HG03571 (cell line): ENCODE measurements around the gene PDE5A.
"Not testable (repeated sequence)": the region's sequence is repeated elsewhere in the genome, so short reads cannot be mapped to it uniquely, and the experiment has no call there.

Experiments
- ATAC-seq: cut with Tn5 transposase; IDR thresholded peaks from one replicate; pipeline ENCODE4 v1.9.1; 2021; ENCODE audit not compliant: unreplicated experiment

Gene PDE5A

DNA sequence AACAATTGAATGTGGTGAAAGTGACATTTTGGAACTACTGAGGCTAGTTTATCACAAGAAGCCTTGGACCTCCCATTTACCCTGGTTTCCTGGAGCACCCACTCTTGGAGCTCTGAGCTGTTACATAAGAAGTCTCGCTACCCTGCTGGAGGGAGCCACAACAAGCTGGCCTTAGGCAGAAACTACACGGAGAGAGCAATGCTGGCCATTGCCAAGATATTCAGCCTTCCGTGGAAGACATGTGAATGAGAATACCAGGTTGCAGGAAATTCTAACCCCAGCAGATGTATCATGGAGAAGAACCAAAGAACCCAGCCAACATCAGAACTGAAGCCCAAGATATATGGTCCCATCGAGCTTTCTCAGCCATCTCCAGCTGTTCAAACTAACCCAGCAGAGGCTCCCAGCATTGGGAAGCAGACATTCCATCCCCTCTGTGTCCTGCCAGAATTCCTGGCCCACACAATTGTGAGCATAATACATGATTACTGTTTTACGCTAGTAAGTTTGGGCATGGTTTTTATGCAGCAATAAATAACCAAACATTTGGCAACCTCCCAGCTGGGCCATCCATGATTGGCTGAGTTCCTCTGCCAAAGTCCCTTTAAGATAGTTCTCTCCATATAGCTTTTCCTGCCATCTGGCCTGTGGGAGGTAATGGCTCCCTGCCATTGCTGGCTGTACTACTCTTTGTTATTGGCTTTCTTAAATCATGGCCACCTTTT lies 17.9 kb upstream of the PDE5A start:
- ATAC-seq = no peak

DNA sequence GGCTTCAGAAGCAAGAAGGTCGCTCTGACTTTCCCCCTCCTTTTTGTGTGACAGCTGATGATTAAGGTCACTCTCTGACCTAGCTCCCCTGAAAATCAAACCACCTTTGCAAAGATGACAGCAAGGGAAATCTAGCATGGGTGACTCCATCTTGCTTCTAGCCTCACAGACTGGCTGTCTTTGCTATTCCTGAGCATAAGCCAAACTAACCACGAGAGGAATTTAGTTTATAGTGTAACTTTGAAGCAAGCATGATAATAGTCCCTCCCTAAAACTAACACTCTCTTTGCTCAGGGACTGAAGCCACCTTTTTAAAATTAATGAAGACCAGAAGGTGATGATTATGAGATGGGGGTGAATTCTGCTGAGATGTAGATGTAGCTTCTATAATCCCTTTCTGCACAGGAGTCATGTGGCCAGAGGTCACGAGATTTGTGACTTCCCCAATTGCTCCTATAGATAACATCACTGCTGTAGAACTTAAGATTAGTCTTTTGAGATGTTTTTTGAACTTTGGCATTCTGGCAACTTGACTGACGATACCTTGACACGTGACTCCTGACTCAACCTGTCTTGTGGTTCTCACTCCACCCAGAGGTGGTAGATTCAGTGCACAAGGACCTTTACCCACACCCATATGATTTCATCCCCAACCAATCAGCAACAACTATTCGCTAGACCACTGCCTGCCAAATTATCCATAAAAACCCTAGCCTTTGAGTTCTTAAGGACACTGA lies 14.9 kb upstream of the PDE5A start:
- no peak for ATAC-seq

GRCh38 chr4:119641765-119642164 lies 13.2 kb upstream of the PDE5A start:
- ATAC-seq = no peak

- no peak for ATAC-seq
Observed at GRCh38 chr4:119638359-119638758, 9.8 kb upstream of the PDE5A start.

DNA sequence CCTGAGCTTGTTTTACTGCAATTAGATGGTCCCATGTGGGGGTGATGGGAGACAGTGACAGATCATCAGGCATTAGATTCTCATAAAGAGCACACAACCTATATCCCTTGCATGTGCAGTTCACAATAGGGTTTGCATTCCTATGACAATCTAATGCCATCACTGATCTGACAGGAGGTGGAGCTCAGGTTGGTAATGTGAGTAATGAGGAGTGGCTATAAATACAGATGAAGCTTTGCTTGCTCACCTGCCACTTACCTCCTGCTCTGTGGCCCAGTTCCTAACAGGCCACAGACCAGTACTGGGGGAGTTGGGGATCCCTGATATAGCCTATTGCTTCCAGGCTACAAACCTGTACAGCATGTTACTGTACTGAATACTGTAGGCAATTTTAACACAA lies 8.2 kb upstream of the PDE5A start:
- ATAC-seq = not testable (repeated sequence)

- ATAC-seq = no peak
Observed at GRCh38 chr4:119632216-119632615, 3.6 kb upstream of the PDE5A start.

DNA sequence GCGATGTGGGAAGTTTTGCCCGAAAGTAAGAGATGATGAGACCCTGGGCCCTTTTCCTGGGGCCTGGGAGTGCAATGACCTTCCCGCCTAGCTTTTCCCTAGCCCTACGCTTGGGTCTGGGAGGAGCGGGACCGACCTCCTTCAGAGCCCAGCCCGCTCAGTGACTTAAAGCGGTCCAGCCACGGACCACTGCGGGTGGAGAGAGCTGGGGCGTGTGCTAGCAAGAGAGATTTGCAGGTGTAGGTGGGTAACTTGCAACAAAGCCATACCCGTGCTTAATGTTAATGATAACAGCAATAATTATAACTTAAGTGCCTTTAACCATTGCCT lies 503 bp upstream of the PDE5A start:
- ATAC-seq = peak; percentile 23

DNA sequence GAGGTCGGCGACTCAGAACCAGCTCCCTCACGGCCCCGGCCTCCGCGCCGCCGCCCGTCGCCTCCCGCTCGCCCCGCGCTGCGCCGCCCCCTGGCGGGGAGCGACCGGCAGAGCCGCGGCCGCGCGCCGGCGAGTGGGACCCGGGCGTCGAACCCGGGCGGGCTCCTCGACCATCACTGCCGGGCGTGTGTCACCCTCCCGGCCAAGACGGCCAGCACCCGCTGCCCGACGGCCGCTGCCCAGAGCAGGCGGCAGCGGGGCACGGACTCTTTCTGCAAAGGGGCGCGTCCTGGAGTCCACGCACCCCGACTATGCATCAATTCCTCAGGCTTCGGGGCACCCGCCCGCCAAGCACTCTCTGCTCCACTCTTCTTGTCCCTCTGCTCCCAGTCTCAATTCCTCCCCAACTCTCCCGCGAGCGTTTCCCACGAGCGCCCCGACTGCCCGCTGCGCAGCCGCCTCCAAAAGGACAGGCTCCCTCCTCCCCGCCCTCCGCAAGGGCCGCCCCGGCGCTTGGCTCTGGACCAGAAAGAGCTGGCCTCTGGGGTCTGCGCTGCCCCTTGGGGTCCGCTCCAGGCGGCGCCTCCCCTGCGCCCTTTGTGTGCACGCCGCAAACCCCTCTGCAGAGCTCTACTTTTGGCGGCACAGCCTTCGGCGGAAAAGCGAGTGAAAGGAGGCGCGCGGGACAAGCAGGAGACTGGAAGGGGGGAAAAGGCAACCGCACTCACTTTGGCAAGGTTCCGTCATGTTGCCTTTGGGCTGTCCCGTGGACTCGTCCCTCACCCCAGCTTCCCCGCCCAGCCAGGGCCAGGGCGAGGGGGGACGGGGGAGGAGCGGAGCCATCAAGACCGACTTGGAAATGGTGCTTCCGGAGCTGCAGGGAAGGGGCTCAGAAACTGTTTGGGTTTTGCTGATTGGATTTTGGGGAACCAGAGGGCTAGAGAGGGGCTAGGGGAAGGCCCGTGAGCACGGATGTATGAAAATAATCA lies 1.0 kb downstream of the PDE5A start:
- ATAC-seq = peak; percentile 57

DNA sequence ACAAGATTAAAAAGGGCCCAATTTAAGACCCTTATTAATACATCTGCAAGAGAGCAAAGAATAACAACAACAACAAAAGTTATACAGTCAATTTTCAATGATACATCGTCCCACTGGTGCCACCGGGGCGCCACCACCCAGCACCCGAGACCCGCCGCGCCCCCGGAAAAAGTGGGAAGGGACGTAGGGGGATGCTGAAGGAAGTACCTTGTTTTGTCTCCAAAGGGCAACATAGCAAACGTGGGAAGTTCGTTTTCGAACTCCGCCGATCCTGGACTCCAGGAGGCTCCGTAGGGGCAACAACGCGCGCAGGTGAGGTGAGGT lies 1.7 kb downstream of the PDE5A start:
- ATAC-seq = no peak

DNA sequence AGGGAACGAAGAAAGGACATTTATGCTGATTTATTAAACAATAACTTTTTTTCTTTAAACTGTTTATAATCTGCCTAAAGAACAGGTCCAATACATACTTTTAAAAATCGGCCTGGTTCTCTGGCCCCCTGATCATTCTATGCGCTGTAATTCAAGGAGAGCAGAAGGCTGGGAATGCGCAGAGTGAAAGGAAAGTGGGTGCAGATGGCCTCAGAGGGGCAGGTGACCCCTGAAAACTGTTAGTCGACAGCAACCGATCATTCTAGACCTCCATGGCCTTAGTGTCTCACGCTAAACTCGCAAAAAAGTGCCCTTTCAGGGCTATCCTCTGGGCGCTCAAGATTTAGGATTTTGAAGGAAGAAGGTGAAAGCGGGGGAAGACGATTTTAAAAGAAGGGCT lies 2.2 kb downstream of the PDE5A start:
- ATAC-seq = no peak

DNA sequence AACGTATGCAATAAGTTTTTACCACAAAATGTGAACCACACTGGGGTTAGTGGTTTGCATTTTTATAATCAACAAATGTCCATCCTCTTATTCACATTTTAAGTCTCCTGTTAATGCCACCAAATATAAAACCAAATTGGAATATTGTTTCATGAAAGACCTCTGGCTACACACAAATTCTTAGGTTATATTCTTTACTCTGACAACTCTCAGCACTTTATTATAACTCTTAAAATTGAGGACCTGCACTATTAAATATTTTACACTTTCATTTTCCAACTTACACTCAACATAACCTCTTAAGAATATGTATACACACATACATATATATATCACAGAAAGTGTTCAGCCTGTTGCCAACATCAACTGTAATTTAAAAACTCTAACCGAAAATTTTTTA lies 2.8 kb downstream of the PDE5A start:
- ATAC-seq = no peak

DNA sequence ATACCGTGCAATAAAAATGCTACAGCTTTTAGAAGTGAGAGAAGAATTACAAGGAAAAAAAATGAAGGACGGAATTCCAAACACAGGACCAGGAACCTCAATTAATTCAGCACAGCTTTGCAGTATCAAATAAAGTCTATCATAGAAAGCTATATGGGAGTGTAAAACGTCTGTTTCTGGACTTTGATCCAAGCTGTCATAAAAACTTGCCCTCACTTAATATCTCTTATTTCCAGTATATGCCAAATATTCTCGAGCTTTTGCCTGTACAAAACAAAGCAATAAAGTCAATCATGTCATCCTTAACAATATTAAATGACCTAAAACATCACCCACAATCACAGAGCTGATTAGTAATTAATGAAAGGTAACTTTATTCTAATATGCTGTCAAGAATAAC lies 4.2 kb downstream of the PDE5A start:
- no peak for ATAC-seq

- no peak for ATAC-seq
Observed at GRCh38 chr4:119623025-119623424, 5.6 kb downstream of the PDE5A start.

DNA sequence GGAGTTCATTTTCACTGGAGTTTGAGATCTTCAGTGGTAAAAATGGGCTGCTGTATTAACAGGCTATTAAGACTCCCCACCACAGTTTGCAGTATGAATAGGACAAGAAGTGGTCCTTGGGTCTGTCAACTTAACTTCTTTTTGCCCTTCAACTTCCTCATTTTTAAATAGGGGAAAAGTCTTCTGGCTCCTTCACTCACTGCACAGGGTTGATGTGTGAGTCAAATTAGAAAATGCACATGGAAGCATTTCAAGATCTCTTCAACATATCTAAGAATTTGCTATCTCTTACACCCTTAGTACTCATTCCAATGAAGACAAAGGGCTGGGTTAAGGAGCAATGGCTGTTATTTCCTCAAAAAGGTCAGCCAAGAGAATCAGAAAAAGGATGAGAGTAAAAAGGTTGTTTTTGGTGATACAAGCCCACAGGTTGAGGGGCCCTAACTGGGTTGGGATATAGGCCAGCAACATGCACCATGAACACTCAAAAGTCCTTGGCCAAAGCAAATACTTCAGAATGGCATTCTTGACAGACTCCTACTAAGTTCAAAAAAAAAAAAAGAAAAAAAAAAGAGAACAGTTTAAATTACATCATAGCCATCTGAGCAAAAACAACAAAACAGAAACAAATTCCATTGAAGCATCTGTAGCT lies 13.4 kb downstream of the PDE5A start:
- ATAC-seq = no peak

DNA sequence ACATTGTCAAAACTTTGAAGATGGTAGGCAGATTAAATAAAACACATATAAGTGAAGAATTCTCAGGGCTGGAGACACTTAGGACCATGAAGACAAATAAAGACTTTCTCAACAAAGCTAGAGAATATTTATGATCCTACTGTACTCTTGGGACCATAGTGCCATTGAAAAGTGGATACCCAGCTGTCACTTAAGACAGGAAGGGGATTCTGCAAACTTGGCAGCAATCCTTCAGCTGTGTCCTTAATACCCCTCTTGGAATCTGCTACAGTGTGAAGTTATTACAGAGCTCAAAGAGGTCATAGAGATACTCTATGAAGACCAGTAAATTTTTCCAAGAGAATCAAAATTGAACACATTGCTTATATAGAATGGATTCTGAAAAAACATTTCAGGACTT lies 24.3 kb downstream of the PDE5A start:
- ATAC-seq = no peak

DNA sequence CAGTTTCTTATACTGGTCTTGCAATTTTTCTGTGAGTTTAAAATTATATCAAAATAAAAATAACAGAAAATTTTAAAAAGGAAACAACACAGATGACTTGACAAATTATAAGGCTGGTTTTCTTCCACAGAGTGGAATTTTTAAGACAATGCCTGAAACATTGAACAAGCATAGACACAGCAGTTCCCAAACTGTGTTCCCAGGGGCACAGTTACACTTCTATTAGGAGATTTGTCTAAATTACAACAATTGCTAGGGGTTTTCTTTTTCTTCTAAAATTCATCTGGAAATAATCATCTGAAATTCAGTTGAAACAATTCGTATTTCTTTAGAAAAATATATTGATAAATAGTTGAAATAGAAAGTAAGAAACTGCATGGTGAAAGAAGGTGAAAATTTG lies 26.2 kb downstream of the PDE5A start:
- ATAC-seq = no peak

GRCh38 chr4:119598521-119598920 lies 30.1 kb downstream of the PDE5A start:
- ATAC-seq = no peak

GRCh38 chr4:119597377-119597776 lies 31.2 kb downstream of the PDE5A start:
- ATAC-seq = no peak

GRCh38 chr4:119593698-119594097 lies 34.9 kb downstream of the PDE5A start:
- no peak for ATAC-seq

- ATAC-seq = no peak
Observed at GRCh38 chr4:119592830-119593229, 35.8 kb downstream of the PDE5A start.

DNA sequence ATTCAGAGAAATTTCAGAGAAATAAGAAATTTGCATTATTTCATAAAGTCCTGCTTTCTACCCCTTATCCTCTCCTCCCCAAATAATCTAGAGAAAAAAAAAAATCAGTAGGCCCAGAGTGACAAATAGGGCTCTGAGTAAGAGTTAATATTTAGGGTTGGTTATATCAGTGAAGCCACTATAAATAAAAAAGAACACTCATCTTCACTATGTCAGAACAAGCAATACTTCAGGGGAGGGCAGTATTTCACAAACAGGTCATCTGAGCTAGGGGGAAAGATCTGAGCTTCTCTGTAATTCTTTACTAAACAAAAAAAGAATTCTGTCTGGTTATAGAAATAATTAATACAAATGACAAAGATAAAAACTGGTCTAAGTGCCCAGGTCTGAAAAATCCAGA lies 39.4 kb downstream of the PDE5A start:
- ATAC-seq = no peak
